ENCODE data around the gene GRIP2. TPM values are rescaled to one million over a fixed set of nuclear protein-coding genes. Genes with fewer than 3 reads are reported as not detected.

Gene GRIP2
- total RNA-seq, 2 donors from 2014 or later: 0.47 to 0.53 TPM

DNA sequence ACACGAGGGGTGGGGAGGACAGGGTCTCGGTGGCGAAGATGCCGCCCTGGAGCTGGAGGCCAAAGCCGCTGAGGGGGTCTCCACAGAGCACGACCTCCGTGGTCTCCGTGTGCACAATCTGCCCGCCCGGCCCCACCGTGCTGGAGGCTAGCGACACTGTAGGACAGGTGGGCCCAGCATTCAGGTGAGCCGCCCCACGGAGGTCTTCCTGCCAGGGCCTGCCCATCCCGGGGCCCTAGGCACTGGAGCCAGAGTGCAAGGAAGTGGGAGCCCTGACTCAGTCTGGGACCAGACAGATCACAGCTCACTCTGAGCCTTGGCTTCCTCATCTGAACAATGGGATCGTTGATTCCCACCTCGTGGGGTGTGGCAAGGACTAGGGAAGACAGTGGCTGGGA is 25.8 kb downstream of the GRIP2 start:
- no peaks in the 10 kb centered on the region for H3K27me3 ChIP-seq
- no peaks in the 10 kb centered on the region for H3K36me3 ChIP-seq
- no peak overlapping the region for H3K4me3 ChIP-seq
- TF ChIP-seq, protein P1, sequence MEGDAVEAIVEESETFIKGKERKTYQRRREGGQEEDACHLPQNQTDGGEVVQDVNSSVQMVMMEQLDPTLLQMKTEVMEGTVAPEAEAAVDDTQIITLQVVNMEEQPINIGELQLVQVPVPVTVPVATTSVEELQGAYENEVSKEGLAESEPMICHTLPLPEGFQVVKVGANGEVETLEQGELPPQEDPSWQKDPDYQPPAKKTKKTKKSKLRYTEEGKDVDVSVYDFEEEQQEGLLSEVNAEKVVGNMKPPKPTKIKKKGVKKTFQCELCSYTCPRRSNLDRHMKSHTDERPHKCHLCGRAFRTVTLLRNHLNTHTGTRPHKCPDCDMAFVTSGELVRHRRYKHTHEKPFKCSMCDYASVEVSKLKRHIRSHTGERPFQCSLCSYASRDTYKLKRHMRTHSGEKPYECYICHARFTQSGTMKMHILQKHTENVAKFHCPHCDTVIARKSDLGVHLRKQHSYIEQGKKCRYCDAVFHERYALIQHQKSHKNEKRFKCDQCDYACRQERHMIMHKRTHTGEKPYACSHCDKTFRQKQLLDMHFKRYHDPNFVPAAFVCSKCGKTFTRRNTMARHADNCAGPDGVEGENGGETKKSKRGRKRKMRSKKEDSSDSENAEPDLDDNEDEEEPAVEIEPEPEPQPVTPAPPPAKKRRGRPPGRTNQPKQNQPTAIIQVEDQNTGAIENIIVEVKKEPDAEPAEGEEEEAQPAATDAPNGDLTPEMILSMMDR (IDR thresholded peaks at IDR 0.05): no peak
- DNase-seq: no peak
- H3K27ac ChIP-seq: no peak overlapping the region
- intact Hi-C loops (cut with DNase I): loop anchor here (10.0 kb wide), 1 partner anchor 270 kb away; no protein-coding TSS in a partner anchor
- no peaks in the 10 kb centered on the region for H3K4me1 ChIP-seq
- no peaks in the 10 kb centered on the region for H3K9me3 ChIP-seq
- no peak overlapping the region for H3K9ac ChIP-seq (ENCODE audit: low read depth in 2 of 2, low read length in 2 of 2)

DNA sequence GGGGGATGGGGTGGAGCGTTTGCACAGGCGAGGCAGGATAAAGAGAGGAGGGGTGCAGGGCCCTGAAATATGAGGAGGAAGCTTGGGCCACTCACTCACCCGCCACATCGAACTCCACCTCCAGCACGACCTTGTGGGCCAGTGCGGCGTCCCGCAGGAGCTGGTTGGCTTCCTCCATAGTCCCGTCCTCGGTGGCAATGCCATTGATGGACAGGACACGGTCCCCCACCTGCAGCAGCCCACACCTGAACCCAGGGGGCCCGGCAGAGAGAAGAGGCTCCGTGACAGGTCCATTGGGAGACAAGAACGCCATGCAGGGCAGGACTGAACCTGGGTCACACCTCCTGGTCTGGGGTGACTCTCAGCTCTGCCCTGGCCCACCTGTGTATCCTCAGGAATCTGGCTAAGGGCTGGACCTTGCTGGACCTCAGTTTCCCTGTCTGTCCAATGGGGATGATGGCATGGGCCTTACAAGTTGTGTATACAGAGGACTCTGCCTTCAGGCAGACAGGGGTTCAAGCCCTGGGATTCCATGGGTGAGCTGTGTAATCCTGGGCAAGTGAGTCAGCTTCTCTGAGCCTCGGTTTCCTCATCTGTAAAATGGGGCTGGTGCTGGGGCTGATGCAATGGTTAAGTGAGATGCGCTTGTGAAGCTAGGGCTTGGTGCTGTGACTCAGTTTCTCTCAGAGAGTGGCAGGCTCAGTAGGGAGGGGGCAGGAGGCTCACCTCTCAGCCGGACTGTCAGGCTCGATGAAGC is 26.4 kb downstream of the GRIP2 start:
- Histone ChIP-seq H3K27ac (no peak overlapping the region), H3K36me3 (no peaks in the 10 kb centered on the region), H3K4me1 (no peaks in the 10 kb centered on the region), H3K27me3 (no peaks in the 10 kb centered on the region), H3K4me3 (no peak overlapping the region), H3K9me3 (no peaks in the 10 kb centered on the region), H3K9ac (ENCODE audit: low read depth in 2 of 2, low read length in 2 of 2) (no peak overlapping the region)
- intact Hi-C loops (cut with DNase I): loop anchor here (10.0 kb wide), 1 partner anchor 271 kb away; no protein-coding TSS in a partner anchor
- no peak for DNase-seq
- TF ChIP-seq, protein P1 (IDR thresholded peaks at IDR 0.05): no peak

DNA sequence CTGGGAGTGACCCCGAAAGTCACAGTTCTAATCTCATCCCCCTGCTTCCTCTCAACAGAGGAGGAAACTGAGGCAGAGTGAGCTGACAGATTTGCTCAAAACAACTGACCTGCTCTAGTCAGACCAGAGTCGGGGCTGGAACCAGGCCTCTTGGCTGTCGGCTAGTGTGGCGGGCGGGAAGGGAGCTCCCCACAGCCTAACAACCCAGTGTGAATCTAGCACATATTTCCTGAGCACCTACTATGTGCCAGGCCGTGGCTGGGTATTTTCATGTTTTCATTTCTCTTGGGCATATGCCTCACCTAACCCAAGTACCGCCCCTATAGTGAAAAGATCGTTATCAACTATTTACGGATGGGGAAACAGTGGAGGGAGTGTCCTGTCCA is 27.2 kb downstream of the GRIP2 start:
- Histone ChIP-seq H3K4me1 (no peaks in the 10 kb centered on the region), H3K27me3 (no peaks in the 10 kb centered on the region), H3K4me3 (no peak overlapping the region), H3K27ac (no peak overlapping the region), H3K36me3 (no peaks in the 10 kb centered on the region), H3K9ac (ENCODE audit: low read depth in 2 of 2, low read length in 2 of 2) (no peak overlapping the region), H3K9me3 (no peaks in the 10 kb centered on the region)
- TF ChIP-seq, protein P1 (IDR thresholded peaks at IDR 0.05): no peak
- intact Hi-C loops (cut with DNase I): loop anchor here (10.0 kb wide), 1 partner anchor 272 kb away; no protein-coding TSS in a partner anchor
- no peak for DNase-seq

DNA sequence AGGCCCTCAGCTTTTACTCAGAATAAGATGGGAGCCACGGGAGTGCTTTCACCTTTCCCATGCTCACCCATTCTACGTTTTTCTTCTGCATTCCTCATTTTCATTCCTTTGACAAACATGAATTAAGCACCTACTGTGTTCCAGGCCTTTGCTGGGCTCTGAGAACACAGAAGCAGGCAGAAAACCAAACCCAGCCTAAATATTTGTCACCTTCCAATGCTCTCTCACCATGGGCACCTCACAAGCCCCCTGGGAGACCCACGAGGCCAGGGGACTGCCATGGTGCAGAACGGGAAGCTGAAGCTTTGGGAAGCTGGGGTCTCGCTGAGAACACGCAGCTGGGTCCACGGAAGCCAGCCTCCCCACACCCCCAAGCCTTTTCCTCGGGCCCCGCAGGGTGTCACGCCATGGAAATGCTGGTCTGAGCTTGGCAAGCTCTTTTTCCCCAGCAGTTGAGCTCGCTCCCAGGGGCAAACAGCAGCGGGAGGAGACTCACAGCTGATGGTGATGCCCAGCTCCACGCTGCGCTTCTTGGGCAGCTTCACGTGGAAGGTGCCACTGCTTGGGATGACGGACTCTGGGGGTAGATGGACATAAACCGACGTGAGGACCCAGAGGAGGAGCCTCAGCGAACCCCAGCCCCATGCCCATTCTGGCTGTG is 27.7 kb downstream of the GRIP2 start:
- no peak for DNase-seq
- TF ChIP-seq, protein P1 (IDR thresholded peaks at IDR 0.05): no peak
- H3K36me3 ChIP-seq: no peaks in the 10 kb centered on the region
- no peaks in the 10 kb centered on the region for H3K27me3 ChIP-seq
- H3K27ac ChIP-seq: no peak overlapping the region
- intact Hi-C loops (cut with DNase I): loop anchor here (10.0 kb wide), 1 partner anchor 272 kb away; no protein-coding TSS in a partner anchor
- H3K9me3 ChIP-seq: no peaks in the 10 kb centered on the region
- H3K9ac ChIP-seq (ENCODE audit: low read depth in 2 of 2, low read length in 2 of 2): no peak overlapping the region
- no peaks in the 10 kb centered on the region for H3K4me1 ChIP-seq
- no peak overlapping the region for H3K4me3 ChIP-seq

DNA sequence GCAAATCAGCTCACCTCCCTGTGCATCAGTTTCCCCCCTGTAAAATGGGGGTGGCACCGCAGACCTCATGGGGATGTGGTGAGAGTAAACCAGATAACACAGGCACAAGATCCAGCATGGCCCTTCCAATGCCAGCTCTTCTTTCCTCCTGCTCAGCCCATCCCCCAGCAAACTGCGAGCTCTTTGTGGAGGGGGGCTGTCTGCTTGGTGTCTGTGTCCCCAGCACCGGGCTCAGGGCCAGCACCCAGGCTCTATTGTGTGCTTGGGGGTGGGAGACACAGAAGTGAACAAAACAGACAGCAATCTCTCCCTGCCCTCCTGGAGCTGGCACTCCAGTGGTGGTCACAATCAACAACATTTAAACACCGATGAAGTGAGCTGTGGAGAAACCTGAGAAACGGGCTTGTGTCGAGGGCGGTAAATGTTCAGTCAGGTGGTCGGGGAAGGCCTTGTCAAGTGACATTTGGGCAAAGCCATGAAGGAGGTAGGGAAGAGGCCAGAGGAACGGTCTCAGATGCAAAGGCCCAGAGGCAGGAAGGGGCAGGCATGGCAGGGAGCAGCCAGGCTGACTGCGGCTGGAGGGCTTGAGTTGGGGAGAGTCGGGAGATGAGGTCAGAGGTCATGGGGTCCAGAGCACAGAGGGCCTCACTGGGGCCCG is 28.4 kb downstream of the GRIP2 start:
- no peak overlapping the region for H3K4me3 ChIP-seq
- H3K27ac ChIP-seq: no peak overlapping the region
- intact Hi-C loops (cut with DNase I): loop anchor here (10.0 kb wide), 1 partner anchor 273 kb away; no protein-coding TSS in a partner anchor
- no peaks in the 10 kb centered on the region for H3K4me1 ChIP-seq
- TF ChIP-seq, protein P1 (IDR thresholded peaks at IDR 0.05): no peak
- H3K9ac ChIP-seq (ENCODE audit: low read depth in 2 of 2, low read length in 2 of 2): no peak overlapping the region
- DNase-seq: no peak
- H3K36me3 ChIP-seq: no peaks in the 10 kb centered on the region
- no peaks in the 10 kb centered on the region for H3K9me3 ChIP-seq
- H3K27me3 ChIP-seq: no peaks in the 10 kb centered on the region
